Kidney (tissue), 14 donors: ENCODE measurements around the gene ANGEL2. TPM values are rescaled to one million over a fixed set of nuclear protein-coding genes. Genes with fewer than 3 reads are reported as not detected.
A peak's percentile ranks its signal among the peaks of the same experiment; 100 is the strongest.

Experiments
- DNase-seq, 5 donors: peaks; one replicate each; pipeline ENCODE4 v3.0.0-alpha.2; 2013 to 2020
- FAIRE-seq: peaks from 2 replicates; lab custom pipeline; 2012; peaks lifted over from hg19 to GRCh38; lab: Jason Lieb, UNC
- H3K27ac ChIP-seq, 2 donors: one replicate each; pipeline ENCODE4 v1.7.0; 2013; ENCODE audit warnings: low read depth in 2 of 2, low read length in 2 of 2, inconsistent platforms in 1 of 2
- H3K27me3 ChIP-seq: one replicate; pipeline ENCODE4 v1.7.1; 2013; ENCODE audit warnings: low read length, inconsistent platforms; ENCODE audit not compliant: control insufficient read depth, insufficient read depth
- H3K36me3 ChIP-seq, 3 donors: one replicate each; pipeline versions ENCODE4 v1.7.0 to v1.7.1; 2013; ENCODE audit warnings: low read length in 3 of 3, control low read depth in 1 of 3, inconsistent platforms in 1 of 3; ENCODE audit not compliant: insufficient read depth in 3 of 3, control insufficient read depth in 2 of 3
- H3K4me1 ChIP-seq, 3 donors: one replicate each; pipeline versions ENCODE4 v1.7.0 to v1.7.1; 2013; ENCODE audit warnings: low read length in 3 of 3, inconsistent platforms in 1 of 3, low read depth in 1 of 3; ENCODE audit not compliant: control insufficient read depth in 2 of 3, insufficient read depth in 2 of 3
- H3K4me3 ChIP-seq, 3 donors: one replicate each; pipeline versions ENCODE4 v1.7.0 to v1.8.1; 2013; ENCODE audit warnings: low read length in 3 of 3, control low read depth in 1 of 3, inconsistent platforms in 1 of 3
- H3K9ac ChIP-seq, 3 donors: one replicate each; pipeline versions ENCODE4 v1.7.0 to v1.7.1; 2013; ENCODE audit warnings: low read length in 3 of 3, control low read depth in 1 of 3, inconsistent platforms in 1 of 3
- H3K9me3 ChIP-seq, 3 donors: one replicate each; pipeline versions ENCODE4 v1.7.0 to v1.7.1; 2013; ENCODE audit warnings: low read length in 3 of 3, control low read depth in 1 of 3, inconsistent platforms in 1 of 3; ENCODE audit not compliant: control insufficient read depth in 2 of 3, insufficient read depth in 1 of 3
- CTCF ChIP-seq: IDR thresholded peaks from 3 replicates; pipeline ENCODE4 v1.5.1; 2012; ENCODE audit warnings: mild to moderate bottlenecking, moderate library complexity, borderline replicate concordance; ENCODE audit not compliant: insufficient read depth; ENCODE audit errors: extremely low read depth
- intact Hi-C: fragments of 100-400 bp; cut with DNase I; formaldehyde crosslinking; loops from one replicate; pipeline ENCODE4 v1.11.1; 2022
- polyA plus RNA-seq: library from polyadenylated mRNA; stranded (reverse); fragments of 350-450 nt; fragmentation: Illumina TruSeq; extraction: RNeasy Lipid Tissue Mini Kit (QIAGEN cat#74804); gene quantifications from one replicate; pipeline ENCODE4 v1.2.3, GENCODE V29; 2014; ENCODE audit warnings: low read depth, low replicate concordance; ENCODE audit not compliant: insufficient read depth
- total RNA-seq: library from RNA; stranded (reverse); fragmentation: NEBNext Ultra II Directional; extraction: Animal tissue kit (Norgen Biotek cat#: 25700); gene quantifications from one replicate; pipeline ENCODE4 v1.2.1, GENCODE V29; 2021
- donor health status: control.
- donor health status: control.
- donor health status: control.
- donor health status: control.
- donor health status: control.
- donor health status: DM: yes; HTN: yes; CAD: no.
- donor health status: Normal renal cell carcinoma (clear cell type).

ANGEL2 gene
- total and polyA plus RNA-seq, 2 donors from 2014 or later: 11.0 to 38.6 TPM

- no peaks in the 10 kb centered on the region for H3K4me1 ChIP-seq
- H3K27ac ChIP-seq: no peak overlapping the region
- no peak overlapping the region for H3K4me3 ChIP-seq
- FAIRE-seq (no peak), DNase-seq (no peak)
- H3K27me3 ChIP-seq: no peaks in the 10 kb centered on the region
- no peak overlapping the region for H3K9ac ChIP-seq
- no peak for TF ChIP-seq CTCF
- H3K9me3 ChIP-seq: no peaks in the 10 kb centered on the region
- peaks cover 0 to 4% (median 0%) of the 10 kb centered on the region in 3 donors for H3K36me3 ChIP-seq
- intact Hi-C loops: no loop called here
These were observed 42.2 kb downstream of the ANGEL2 start for GRCh38 chr1:212973426-212973825.

DNA sequence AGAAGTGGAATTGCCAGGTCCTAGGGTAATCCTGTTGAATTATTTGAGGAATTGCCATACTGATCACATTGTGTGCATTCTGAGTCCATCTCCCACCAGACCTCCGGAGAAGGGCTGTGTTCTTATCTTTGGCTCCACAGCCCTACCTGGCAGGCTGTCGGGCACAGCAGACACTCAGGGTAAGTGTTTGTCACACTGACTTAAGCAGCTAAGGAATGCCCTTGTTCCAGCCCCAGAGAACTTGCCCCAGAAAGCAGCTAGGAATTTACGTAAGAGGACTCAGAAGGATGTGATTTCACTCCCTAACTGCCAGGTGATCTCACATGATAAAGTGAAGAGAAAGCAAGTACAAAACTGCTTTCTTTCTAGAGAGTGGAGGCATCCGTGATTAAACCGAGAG is 44.4 kb downstream of the ANGEL2 start:
- Histone ChIP-seq H3K36me3 (peaks cover 0 to 5% (median 0%) of the 10 kb centered on the region in 3 donors), H3K27ac (no peak overlapping the region), H3K9ac (no peak overlapping the region), H3K27me3 (no peaks in the 10 kb centered on the region), H3K4me1 (no peaks in the 10 kb centered on the region), H3K9me3 (no peaks in the 10 kb centered on the region), H3K4me3 (no peak overlapping the region)
- no peak for DNase-seq
- FAIRE-seq: no peak
- intact Hi-C loops: no loop called here
- no peak for TF ChIP-seq CTCF

- no peaks in the 10 kb centered on the region for H3K9me3 ChIP-seq
- intact Hi-C loops: no loop called here
- TF ChIP-seq CTCF: no peak
- no peak overlapping the region for H3K9ac ChIP-seq
- H3K4me1 ChIP-seq: no peaks in the 10 kb centered on the region
- no peaks in the 10 kb centered on the region for H3K27me3 ChIP-seq
- no peak overlapping the region for H3K27ac ChIP-seq
- peak in 4 of 5 donors; percentile 70 to 89 (median 82) for DNase-seq
- no peak for FAIRE-seq
- H3K4me3 ChIP-seq: no peak overlapping the region
- peaks cover 0 to 8% (median 0%) of the 10 kb centered on the region in 3 donors for H3K36me3 ChIP-seq
These were observed 45.6 kb downstream of the ANGEL2 start for GRCh38 chr1:212970085-212970484.

DNA sequence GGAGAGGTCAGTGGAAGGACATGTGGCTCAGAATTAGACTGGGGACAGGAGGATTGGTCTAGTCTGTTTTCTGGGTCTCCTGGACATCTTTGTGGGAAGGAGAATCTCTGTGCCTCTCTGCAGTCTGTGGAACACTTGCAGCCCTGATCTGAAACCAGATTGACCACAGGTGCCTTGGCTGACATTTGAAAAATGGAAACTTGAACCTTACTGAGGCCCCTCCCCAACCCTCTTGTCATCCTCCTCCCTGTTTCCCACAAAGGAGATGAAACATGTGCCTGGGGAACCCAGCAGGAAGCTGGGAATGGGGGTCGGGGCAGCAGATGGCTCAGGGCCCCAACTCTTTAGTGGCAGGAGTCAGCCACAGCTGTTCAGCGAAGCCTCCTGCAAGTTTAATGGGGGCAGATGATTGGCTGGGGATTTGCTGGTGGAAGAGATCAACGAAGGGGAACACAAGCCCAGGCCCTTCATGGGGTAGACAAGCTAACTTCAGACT is 47.3 kb downstream of the ANGEL2 start:
- peaks cover 0 to 5% (median 0%) of the 10 kb centered on the region in 3 donors for H3K36me3 ChIP-seq
- no peak overlapping the region for H3K4me3 ChIP-seq
- no peak for FAIRE-seq
- peak in 3 of 5 donors; percentile 24 to 52 (median 50) for DNase-seq
- H3K9me3 ChIP-seq: no peaks in the 10 kb centered on the region
- intact Hi-C loops: no loop called here
- no peak overlapping the region for H3K9ac ChIP-seq
- H3K27me3 ChIP-seq: no peaks in the 10 kb centered on the region
- TF ChIP-seq CTCF: no peak
- H3K27ac ChIP-seq: no peak overlapping the region
- H3K4me1 ChIP-seq: no peaks in the 10 kb centered on the region
